NCI-H2107 (cell line): ENCODE results near the gene RNASEH1.

Source experiments
- DNase-seq: peaks from one replicate; lab custom pipeline; 2025; lab: John Stamatoyannopoulos, UW

RNASEH1 gene

GRCh38 chr2:3557639-3558204 lies 411 bp downstream of the RNASEH1 start:
- DNase-seq = no peak

DNA sequence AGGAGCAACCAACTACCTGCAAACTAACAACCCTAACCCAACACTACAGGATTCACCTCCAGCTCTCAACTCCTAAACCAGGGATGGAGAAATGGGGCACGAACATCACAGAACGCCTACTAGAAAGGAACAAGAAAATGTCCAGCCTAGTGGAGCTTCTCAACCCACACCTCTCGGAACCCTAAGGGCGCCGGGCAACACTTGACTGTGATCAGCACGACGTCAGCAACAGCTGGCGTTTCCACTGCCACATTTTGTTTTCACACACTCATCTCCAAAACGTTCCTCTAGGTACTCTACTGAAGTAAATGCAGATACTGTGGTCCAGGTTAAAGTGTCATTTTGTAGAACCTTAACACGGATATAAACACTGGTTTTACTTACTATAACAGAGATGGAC lies 4.2 kb downstream of the RNASEH1 start:
- no peak for DNase-seq

DNA sequence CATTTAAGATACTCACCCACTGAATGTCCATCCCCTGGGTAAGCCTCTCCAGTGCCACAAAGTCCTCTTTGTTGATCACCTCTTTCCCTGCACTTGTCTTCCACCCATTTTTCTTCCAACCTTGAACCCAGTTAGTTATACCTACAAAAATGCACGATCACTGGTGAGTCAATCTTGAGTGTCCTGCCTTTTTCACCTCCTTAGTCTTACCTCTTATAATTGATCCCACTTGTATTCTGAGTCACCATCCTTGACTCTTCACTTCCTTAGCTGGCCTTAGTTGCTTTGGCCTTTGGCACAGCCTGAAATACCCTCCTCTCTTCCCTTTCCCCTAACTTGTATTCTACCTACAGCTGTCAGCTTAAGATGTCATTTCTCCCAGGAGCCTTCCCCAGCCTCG lies 10.2 kb downstream of the RNASEH1 start:
- DNase-seq = no peak

- no peak for DNase-seq
Measured at GRCh38 chr2:3545788-3546478, 12.2 kb downstream of the RNASEH1 start.

DNA sequence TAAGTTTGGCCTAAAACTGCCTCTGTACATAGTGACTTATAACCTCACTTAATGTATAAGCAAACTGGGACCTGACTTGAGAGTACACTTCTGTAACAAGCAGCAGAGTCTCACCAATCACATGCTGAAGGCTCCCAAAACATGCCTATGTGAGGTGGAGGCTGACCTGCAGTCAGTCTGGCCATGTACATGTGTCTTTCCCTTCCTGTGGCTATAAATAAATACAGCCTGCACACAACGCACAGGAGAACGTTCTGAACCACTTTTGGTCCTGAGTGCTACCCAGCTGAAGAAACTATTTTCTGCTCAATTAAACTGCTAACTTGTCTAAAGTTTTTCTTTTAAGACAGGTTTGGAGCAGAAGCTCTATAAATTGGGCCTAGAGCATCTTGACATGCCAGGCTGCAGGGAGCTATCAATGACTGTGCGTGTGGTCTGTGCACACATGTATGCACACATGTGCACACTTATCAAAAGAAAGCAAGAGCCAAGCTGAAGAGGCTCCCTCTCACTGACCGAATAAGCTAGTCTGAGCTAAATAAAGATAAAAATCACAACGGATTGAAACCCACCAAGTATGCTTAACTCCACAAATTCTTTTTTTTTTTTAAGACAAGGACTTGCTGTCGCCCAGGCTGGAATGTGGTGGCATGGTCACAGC lies 15.0 kb downstream of the RNASEH1 start:
- no peak for DNase-seq

DNA sequence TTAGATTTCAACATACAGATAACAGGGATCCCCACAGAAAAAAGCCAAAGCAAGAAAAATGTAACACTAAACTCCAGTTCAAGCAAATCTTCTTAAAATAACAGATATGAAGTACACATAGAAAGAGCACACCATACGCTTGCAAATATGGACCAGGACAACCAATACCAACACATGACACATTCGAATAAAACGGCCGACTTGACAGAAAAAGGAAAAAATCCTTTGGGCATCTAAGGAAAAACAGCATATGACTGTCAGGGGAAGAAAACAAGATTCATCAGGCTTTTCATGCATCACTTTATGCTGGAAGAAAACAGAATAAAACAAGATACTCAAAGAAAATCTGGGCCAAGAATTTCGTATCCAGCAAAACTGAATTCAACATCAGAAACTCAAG lies 16.0 kb downstream of the RNASEH1 start:
- no peak for DNase-seq

DNA sequence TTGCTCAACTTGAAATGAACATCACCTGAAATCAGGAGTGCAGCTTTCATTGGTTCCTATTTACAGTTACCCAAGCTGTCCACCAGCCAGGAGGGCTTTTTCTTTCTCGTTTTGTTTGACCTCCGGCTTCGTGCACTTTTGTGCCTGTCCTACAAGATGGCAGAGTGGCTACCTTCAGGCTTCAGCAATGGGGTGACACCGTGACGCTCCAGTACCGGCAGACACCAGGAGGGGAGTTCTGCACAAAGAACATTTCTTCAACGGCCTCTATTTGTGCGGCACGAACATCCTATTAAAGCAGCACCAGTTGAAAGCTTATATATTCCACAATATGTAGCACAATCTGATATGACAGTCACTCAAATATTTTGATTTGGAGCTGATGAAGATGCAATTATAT lies 18.3 kb downstream of the RNASEH1 start:
- DNase-seq = no peak

- DNase-seq = no peak
Measured at GRCh38 chr2:3536682-3537632, 21.2 kb downstream of the RNASEH1 start.

- DNase-seq = no peak
Measured at GRCh38 chr2:3535794-3536681, 22.1 kb downstream of the RNASEH1 start.

- DNase-seq = no peak
Measured at GRCh38 chr2:3535467-3535793, 22.7 kb downstream of the RNASEH1 start.

DNA sequence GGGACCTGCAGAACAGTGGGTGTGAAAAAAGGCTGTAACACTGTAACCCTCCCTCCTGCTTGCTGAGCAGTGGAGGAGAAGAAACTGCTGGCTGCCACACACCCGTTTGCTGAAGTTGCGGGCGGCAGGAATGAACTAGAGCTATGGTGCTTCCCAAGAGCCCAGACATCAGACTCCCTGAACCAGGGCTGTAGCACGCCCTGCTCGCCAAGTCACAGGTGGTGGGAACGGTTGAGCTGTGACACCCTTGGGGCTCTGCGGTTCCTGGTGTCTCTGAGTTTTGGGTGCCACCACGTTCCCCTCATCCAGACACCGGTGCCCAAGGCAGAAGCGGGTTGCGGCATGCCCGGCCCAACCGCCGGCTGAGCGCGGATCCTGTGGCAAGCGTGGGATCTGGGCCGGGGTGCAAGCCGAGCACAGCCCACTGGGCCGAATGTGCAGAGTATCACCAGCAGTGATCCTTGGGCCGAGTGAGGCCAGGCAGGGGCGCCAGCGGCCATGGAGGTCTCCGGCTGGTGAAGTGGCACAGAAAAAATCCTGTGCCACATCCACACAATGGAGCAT lies 23.8 kb downstream of the RNASEH1 start:
- DNase-seq = no peak

DNA sequence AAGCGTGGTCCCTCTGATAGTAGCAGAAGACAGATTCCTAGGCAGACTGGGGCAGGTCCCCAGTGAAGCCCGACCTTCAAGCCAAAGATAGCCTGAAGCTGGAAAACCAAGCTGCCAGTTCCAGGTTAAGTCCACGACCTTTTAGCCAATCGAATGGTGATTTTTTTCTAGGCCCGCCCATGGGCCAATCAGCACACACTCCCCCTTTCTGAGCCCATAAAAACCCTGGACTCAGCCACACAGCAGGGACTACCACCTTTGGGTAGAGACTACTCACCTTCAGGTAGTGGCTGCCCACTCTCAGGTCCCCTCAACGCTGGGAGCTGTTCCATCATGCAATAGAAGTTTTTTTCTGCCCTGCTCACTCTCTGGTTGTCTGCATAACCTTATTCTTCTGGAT lies 24.3 kb downstream of the RNASEH1 start:
- no peak for DNase-seq

DNA sequence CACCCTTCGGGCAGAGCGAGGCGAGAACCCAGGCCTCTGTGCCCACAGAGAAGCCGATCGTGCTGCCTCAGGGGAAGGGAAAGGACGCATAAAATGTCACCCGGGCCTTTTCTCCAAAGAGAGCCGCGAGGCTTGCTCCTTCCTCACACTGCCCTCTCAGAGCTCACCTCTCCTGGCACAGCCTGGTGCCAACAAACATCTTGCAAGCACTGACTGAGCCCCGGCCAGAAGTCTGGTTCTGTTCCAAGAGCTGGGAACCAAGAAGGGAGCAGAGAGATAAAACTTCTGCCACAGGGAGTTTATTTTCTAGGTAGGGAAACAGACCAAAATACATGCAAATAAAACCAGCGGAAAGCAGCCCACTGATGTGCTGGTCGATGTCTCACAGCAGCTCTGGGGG lies 25.2 kb downstream of the RNASEH1 start:
- no peak for DNase-seq

GRCh38 chr2:3529316-3530025 lies 28.7 kb downstream of the RNASEH1 start:
- DNase-seq = no peak

DNA sequence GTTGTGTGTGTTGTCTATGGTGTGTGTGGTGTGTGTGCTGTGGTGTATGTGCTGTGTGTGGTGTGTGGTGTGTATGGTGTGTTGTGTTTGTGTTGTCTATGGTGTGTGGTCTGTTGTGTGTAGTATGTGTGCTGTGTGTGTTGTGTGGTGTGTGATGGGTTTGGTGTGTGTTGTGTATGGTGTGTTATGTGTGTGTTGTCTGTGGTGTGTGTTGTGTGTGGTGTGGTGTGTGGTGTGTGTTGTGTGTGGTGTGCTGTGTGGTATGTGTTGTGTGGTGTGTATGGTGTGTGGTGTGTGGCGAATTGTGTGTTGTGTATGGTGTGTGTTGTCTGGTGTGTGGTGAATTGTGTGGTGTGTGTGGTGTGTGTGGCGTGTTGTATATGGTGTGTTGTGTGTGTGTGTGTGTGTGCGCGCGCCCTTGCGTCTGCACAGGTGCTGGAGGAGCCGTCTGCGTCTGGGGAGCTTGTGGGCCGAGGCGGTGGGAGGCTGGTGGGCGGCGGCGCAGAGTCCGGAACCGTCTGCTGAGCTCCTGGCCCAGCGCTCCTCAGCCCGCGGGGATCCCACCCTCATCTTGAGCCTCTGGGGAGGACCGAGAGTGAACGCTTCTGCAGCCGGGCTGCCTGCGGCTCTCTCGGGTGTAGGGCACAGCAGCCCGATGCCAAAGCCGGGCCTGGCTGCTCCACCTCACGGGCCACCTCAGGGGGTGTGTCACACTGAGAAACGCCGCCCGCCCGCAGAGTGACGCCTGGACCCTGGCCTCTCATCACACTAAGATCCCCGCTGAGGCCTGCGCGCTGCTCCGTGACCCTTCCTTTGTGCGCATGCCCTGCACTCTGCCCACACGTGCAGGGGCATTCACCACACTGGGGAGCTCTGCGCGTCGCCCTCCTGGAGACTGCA lies 30.0 kb downstream of the RNASEH1 start:
- DNase-seq = no peak

- DNase-seq = no peak
Measured at GRCh38 chr2:3526871-3527270, 31.3 kb downstream of the RNASEH1 start.

DNA sequence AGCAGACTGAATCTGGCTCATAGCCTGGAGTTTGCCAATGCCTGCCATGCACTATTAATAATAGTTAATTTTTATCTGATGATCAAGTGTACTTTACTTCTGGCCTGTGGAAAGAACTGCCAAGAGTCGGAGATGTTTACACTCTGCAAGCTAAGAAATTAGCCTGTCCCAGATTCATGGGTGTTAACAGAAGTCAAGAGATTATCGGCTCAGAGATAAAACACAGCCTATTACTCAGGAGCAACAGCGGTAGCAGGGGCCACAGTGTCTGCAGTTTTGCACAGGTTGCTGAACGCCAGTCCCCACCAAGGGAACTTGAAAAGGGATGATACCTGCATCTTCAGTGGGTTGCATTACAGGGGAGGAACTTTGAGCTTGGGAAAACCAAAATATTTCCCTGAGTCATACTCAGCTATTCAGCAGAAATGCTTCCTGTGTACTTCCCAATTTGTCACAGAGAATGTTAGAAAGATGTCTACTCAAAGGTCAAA lies 34.5 kb downstream of the RNASEH1 start:
- DNase-seq = no peak

DNA sequence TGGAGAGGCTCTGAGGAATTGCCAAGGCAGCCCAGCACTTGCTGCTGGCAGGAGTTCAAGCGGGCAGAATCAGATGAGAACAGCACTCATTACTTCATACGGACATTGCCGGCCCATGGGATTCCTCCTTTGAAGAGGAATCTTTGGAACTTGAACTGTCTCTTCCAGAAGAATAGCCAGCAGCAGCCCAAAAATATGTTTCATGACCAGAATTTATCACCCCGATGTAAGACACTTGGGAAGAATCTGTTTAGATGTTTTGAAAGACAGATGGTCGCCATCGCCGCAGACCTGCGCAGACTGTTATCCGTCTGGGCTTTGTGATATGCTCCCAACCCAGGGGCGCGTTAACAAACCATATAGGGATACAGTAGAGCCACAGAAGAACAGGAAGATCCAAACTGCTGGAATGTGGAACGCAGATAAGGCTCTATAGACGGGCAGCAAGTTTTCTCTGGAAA lies 35.1 kb downstream of the RNASEH1 start:
- DNase-seq = no peak

GRCh38 chr2:3520591-3520990 lies 37.5 kb downstream of the RNASEH1 start:
- DNase-seq = no peak
